KG1 (cell line): ENCODE results near the gene NEMF.
"Not testable (repeated sequence)": the region's sequence is repeated elsewhere in the genome, so short reads cannot be mapped to it uniquely, and the experiment has no call there.

ENCODE experiments used
- DNase-seq: peaks from one replicate; lab custom pipeline; 2025; lab: John Stamatoyannopoulos, UW

NEMF gene

GRCh38 chr14:49745191-49745590, 107.4 kb downstream of the NEMF start:
- DNase-seq, result no peak

- not testable (repeated sequence) for DNase-seq
Measured at GRCh38 chr14:49735669-49736068, 116.9 kb downstream of the NEMF start.

- DNase-seq, result no peak
Measured at GRCh38 chr14:49733836-49734235, 118.8 kb downstream of the NEMF start.

GRCh38 chr14:49732896-49733295, 119.7 kb downstream of the NEMF start:
- DNase-seq, result no peak
